Ishikawa (cell line): Measurements from ENCODE around the gene ARHGAP44.

Experiments
- CEBPB ChIP-seq: IDR thresholded peaks from 2 replicates; pipeline ENCODE4 v1.6.1; 2012
- CREB1 ChIP-seq: IDR thresholded peaks from 2 replicates; pipeline ENCODE4 v1.6.1; 2012; ENCODE audit warnings: low read depth
- EGR1 ChIP-seq: IDR thresholded peaks from 2 replicates; pipeline ENCODE4 v1.6.1; 2012
- EP300 ChIP-seq: IDR thresholded peaks from 2 replicates; pipeline ENCODE4 v1.6.1; 2012; ENCODE audit warnings: borderline replicate concordance
- FOXM1 ChIP-seq: IDR thresholded peaks from 2 replicates; pipeline ENCODE4 v1.6.1; 2012; ENCODE audit warnings: low read depth, borderline replicate concordance
- NFIC ChIP-seq: IDR thresholded peaks from 2 replicates; pipeline ENCODE4 v1.6.1; 2012
- RAD21 ChIP-seq: IDR thresholded peaks from 2 replicates; pipeline ENCODE4 v1.6.1; 2012; ENCODE audit warnings: low read depth
- TAF1 ChIP-seq: IDR thresholded peaks from 2 replicates; pipeline ENCODE4 v1.6.1; 2012; ENCODE audit warnings: low read depth, mild to moderate bottlenecking
- TCF12 ChIP-seq: IDR thresholded peaks from 2 replicates; pipeline ENCODE4 v1.6.1; 2012; ENCODE audit warnings: low read depth
- YY1 ChIP-seq: IDR thresholded peaks from 2 replicates; pipeline ENCODE4 v1.6.1; 2012; ENCODE audit warnings: low read depth
- TF ChIP-seq, protein P1 (sequence below): IDR thresholded peaks from 2 replicates; pipeline ENCODE4 v1.6.1; 2012
- TF ChIP-seq, protein P2 (sequence below): IDR thresholded peaks from 2 replicates; pipeline ENCODE4 v1.6.1; 2012

DNA sequence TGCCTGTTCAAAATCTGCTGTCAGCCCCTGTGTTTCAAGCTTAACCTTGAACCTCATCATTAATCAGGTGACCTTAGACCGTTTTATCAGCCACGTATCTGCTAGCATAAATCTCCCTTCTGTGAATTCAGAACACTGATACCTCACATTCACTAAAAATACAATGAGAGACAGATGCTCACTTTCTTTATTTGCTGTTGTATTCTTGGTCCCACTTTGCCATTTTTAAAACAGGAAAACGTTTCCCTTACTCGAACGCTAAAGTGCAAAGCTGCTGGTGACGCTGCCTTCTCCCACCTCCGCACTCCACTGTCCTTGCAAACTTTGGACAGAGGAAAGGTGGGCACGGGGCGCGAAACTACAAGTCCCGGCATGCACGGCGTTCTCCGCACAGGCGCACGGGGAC is 220 bp upstream of the ARHGAP44 start:
- no peak for TF ChIP-seq EGR1
- TF ChIP-seq, protein P1, sequence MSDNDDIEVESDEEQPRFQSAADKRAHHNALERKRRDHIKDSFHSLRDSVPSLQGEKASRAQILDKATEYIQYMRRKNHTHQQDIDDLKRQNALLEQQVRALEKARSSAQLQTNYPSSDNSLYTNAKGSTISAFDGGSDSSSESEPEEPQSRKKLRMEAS: no peak
- TF ChIP-seq RAD21: no peak
- no peak for TF ChIP-seq YY1
- no peak for TF ChIP-seq CEBPB
- TF ChIP-seq, protein P2, sequence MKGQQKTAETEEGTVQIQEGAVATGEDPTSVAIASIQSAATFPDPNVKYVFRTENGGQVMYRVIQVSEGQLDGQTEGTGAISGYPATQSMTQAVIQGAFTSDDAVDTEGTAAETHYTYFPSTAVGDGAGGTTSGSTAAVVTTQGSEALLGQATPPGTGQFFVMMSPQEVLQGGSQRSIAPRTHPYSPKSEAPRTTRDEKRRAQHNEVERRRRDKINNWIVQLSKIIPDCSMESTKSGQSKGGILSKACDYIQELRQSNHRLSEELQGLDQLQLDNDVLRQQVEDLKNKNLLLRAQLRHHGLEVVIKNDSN: no peak
- TF ChIP-seq NFIC: no peak
- no peak for TF ChIP-seq CREB1
- TF ChIP-seq EP300: no peak
- no peak for TF ChIP-seq TAF1
- no peak for TF ChIP-seq TCF12
- no peak for TF ChIP-seq FOXM1
